Urinary bladder (tissue), 4 donors: Measurements from ENCODE around the gene LRAT. TPM values are rescaled to one million over a fixed set of nuclear protein-coding genes. Genes with fewer than 3 reads are reported as not detected.

Experiments used
- DNase-seq: peaks from one replicate; pipeline ENCODE4 v3.0.0-alpha.2; 2015; ENCODE audit errors: extremely low spot score
- H3K27ac ChIP-seq: one replicate; pipeline ENCODE4 v1.5.1; 2013; ENCODE audit warnings: low read depth, mild to moderate bottlenecking, moderate library complexity
- H3K36me3 ChIP-seq: one replicate; pipeline ENCODE4 v1.6.1; 2013; ENCODE audit warnings: mild to moderate bottlenecking, moderate library complexity; ENCODE audit not compliant: insufficient read depth
- H3K4me1 ChIP-seq: one replicate; pipeline ENCODE4 v1.6.1; 2013; ENCODE audit warnings: mild to moderate bottlenecking, moderate library complexity; ENCODE audit not compliant: insufficient read depth
- H3K4me3 ChIP-seq: one replicate; pipeline ENCODE4 v1.5.1; 2013; ENCODE audit warnings: low read depth, low read length
- WGBS: extraction: QIAGEN DNeasy Blood & Tissue Kit; methylation state at CpG from one replicate; pipeline ENCODE4 v1.1.7; 2013; 5-methylcytosine and 5-hydroxymethylcytosine counted together
- polyA plus RNA-seq: library from polyadenylated mRNA; stranded (reverse); fragments of 200-250 nt; gene quantifications from one replicate; pipeline ENCODE4 v1.2.3, GENCODE V29; 2013
- total RNA-seq: library from RNA; depleted of rRNA; stranded (reverse); fragments of >200 nt; gene quantifications from one replicate; pipeline ENCODE4 v1.2.3, GENCODE V29; 2014
- donor health status: healthy with polysubstance abuse.
- donor health status: healthy.

LRAT gene
- total and polyA plus RNA-seq, 2 donors, result 0.06 to 0.58 TPM

DNA sequence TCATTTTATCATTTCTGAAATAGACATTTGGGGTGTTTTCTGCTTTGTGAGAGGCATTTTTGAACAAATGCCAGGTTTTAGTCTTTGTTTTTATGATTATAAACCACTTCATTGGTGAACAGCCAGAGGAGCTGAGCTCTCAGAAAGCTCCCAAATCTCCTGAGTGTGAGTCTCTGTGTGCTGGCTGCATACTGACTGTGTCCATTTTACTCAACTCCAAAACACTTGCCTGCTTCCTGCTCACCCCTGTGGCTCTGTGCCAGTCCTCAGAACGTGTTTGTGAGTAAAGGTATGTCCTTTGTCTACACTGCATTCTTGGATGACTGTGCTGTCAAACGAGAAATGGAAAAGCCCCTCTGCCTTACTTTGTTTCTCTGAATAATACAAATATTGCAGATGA lies 5.4 kb upstream of the LRAT start:
- H3K27ac ChIP-seq, result no peak overlapping the region
- no peak overlapping the region for H3K4me3 ChIP-seq
- DNase-seq, result no peak
- 9% methylated on average over 2 of the region's 2 CpGs for WGBS
- H3K4me1 ChIP-seq, result no peaks in the 10 kb centered on the region
- no peaks in the 10 kb centered on the region for H3K36me3 ChIP-seq

DNA sequence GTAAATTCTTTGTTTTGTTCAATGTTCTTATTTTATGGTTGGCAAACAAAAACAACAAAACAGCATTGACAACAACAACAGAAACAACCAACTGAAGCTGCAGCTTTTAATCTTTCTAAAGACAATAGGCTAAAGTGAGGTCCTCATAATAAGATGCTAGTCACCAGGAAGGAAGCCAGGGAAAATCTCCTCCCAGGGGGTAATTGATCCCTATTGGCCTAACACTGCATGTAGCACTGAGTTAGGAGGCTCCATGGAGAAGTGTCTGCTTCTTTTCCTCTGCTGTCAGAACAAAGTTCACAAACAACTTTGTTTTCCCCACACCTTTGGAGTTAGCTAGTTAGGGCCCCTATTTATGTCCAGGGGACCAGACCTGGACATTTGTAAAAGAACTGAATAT lies 4.7 kb upstream of the LRAT start:
- Histone ChIP-seq H3K27ac (no peak overlapping the region), H3K4me3 (no peak overlapping the region), H3K4me1 (no peaks in the 10 kb centered on the region), H3K36me3 (no peaks in the 10 kb centered on the region)
- DNase-seq, result no peak

DNA sequence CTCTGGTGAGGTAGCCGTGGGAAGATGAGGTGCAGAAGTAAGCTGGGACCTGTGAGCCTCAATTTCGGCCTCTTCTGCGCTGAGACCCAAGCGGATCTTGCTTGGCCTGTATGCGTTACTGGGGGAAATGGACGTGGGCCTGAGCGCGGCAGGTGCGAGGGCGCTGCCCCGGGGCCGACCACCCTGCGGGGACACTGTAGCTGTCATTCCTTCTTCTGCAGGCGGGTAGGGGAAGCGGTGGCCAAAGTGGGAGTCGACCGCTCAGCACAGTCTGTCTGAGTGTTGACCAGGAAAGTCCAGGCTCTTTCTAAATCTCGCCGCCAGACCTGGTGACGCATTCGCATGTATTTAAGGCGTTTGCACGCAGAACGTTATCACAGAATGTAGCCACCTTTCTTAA lies 3.3 kb upstream of the LRAT start:
- Histone ChIP-seq H3K36me3 (no peaks in the 10 kb centered on the region), H3K4me3 (no peak overlapping the region), H3K4me1 (no peaks in the 10 kb centered on the region), H3K27ac (no peak overlapping the region)
- DNase-seq, result no peak
- 70% methylated on average over 24 of the region's 24 CpGs for WGBS

DNA sequence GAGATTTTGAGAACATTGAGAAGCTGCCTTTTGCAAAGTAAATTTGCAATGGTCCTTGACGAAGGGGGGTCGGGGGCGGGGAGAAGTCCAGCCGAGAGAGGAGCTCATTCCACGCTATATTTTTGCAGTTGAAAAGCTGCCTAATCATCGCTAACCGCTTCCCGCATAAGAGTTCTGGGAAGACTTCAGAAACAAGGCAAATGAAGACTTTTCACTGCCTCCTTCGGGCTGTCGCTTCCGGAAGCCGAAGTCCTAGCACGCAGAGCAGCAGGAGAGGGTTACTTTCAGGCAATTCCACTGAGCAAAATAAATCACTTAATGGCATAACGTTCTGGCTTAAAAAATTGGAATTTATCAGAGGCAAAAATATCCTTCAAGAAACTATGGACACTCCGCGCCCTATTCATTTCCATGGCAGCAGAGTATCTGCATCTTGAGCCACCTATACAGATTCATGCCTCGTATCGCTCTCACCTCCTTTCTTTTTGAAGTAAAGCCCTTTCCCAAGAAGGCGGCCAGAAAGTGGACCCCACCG lies 2.6 kb upstream of the LRAT start:
- H3K4me1 ChIP-seq, result no peaks in the 10 kb centered on the region
- 32% methylated on average over 20 of the region's 20 CpGs for whole genome bisulfite sequencing
- no peak for DNase-seq
- no peak overlapping the region for H3K27ac ChIP-seq
- no peaks in the 10 kb centered on the region for H3K36me3 ChIP-seq
- H3K4me3 ChIP-seq, result no peak overlapping the region

DNA sequence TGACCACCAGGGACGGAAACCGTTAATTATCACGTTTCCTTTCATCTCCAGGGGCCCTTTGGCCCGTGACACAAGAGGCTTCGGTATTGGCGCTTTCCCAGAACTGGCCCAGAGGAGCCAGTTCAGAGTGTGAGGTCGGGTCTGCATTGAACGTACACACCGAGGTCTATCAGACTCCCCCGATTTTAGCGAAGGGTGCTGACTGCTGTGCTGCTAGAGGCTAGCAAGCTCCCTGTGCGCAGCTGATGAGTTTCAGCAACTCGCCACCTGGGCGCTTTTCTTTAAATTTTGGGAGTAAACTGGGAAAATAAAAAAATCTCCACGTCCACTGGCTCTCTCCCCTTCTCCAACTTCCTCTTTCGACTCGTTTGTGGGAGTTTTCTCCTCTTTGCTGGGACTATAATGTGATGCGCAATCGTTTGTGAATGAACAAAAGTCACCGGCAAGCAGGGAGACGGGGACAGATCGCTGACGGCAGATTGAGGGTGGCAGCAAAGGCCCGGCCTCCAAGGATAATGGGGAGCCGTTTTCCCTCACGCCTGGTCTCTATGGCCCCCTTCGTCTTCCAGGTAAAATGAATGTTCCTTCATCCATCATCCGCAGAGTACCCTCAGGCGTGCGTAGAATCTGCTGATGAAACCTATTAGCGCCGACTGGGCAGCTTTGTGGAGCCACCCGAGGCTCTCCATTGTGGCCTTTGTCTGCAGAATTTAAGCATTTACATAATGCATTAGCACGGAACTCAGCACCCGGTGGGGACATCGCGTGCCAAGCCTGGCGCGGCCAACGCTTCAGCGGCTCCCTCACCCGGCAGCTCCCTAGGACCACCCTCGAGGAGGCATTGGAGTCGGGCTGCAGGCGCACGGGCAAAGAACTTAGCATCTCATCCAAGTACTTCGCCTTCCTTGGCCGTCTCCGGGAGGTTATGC lies 1.6 kb upstream of the LRAT start:
- no peaks in the 10 kb centered on the region for H3K4me1 ChIP-seq
- no peak for DNase-seq
- H3K4me3 ChIP-seq, result peak overlapping the region; percentile 30
- H3K27ac ChIP-seq, result no peak overlapping the region
- 4% methylated on average over 49 of the region's 49 CpGs for WGBS
- no peaks in the 10 kb centered on the region for H3K36me3 ChIP-seq

DNA sequence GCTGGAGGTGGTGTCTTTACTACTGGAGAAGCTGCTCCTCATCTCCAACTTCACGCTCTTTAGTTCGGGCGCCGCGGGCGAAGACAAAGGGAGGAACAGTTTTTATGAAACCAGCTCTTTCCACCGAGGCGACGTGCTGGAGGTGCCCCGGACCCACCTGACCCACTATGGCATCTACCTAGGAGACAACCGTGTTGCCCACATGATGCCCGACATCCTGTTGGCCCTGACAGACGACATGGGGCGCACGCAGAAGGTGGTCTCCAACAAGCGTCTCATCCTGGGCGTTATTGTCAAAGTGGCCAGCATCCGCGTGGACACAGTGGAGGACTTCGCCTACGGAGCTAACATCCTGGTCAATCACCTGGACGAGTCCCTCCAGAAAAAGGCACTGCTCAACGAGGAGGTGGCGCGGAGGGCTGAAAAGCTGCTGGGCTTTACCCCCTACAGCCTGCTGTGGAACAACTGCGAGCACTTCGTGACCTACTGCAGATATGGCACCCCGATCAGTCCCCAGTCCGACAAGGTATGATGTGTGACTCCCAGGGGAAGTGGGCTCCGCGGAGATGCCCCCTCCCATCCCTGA lies 634 bp downstream of the LRAT start:
- no peak overlapping the region for H3K4me3 ChIP-seq
- H3K27ac ChIP-seq, result no peak overlapping the region
- H3K4me1 ChIP-seq, result no peaks in the 10 kb centered on the region
- 4% methylated on average over 31 of the region's 31 CpGs for WGBS
- no peak for DNase-seq
- no peaks in the 10 kb centered on the region for H3K36me3 ChIP-seq

DNA sequence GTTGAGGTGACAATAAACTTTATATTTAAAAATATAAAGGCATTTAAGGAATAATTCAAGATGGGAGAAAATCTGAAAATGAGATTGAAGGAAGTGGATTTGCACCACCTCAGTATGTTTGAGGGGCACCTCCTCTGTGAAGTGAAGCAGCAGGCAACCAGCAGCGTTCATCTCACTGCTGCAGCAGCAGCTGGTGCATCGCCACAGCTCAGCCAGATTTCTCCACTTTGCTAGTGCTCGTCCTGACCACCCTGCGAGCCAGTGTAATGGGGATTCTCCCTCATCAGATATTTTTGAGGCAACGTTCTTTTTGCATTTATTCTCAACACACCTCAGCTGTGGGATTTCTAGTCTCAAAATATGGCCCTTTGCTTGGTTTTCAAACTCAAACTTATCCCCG lies 13.9 kb downstream of the LRAT start:
- Histone ChIP-seq H3K27ac (no peak overlapping the region), H3K36me3 (no peaks in the 10 kb centered on the region), H3K4me3 (no peak overlapping the region), H3K4me1 (no peaks in the 10 kb centered on the region)
- 65% methylated on average over 6 of the region's 6 CpGs for WGBS
- no peak for DNase-seq

DNA sequence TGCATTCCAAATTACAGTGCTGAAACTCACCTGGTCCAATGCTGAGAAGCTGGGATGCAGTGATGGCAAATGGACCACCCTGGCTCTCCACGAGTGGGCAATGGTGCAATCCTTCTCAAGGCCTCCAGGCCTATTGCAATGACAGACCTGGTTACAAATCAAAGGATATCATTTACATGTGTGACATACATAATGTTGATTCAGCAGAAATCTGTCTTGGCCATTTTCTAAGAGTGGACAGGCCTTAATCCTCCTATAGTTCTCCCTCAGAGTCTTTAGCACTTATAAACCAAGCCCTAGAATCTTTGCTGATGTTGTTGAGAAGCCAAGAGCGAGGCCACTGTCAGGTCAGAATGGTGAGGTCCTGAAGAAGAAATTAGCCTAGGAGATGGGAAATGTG lies 17.1 kb downstream of the LRAT start:
- Histone ChIP-seq H3K4me1 (no peaks in the 10 kb centered on the region), H3K4me3 (no peak overlapping the region), H3K27ac (no peak overlapping the region), H3K36me3 (no peaks in the 10 kb centered on the region)
- no peak for DNase-seq
- 84% methylated on average over 2 of the region's 2 CpGs for WGBS

DNA sequence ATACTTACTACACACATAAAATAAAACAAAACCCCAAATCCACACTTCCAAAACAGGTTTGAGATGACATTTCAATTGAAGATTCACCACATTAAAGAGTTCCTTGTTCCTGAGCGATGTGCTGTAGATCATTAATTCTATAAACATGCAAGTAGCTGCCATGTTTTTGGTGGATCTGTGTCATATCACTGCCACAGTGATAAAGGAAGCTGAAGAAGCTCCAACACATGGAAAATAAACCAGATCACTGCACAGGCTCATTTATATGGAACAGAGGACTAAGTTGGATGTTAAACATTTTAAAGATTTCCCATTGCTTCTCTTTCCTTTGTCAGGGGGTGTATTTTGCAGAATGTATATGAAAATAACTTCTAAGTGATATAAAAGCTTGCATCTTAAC lies 34.5 kb downstream of the LRAT start:
- DNase-seq, result no peak
- Histone ChIP-seq H3K36me3 (no peaks in the 10 kb centered on the region), H3K4me3 (no peak overlapping the region), H3K27ac (no peak overlapping the region), H3K4me1 (no peaks in the 10 kb centered on the region)
- WGBS, result 52% methylated on average over 1 of the region's 1 CpG

DNA sequence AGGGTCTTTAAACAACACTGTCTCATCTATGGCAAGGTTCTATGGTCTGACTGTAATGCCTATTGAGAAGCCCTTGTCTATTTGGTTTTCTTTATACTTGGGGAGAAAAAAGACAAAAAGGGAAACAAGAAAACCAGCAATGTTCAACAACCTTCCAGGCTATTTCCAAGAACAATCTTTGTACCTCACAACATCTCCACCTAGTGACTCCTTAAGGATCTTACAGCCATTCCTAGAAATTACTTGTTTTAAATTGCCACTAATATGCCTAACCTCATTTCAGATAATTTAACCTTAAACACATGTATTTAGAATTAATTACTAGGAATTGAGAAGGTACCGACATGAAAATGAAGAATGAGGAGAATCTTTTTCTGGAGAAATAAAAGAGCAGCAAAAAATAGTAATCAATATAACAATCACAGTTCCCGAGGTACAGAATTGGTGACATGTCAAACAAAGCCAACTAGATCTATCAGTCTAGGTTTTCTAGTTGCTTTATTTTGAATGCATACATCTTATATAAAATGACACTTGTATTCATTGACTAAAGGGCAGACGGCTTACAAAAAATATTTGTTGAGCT lies 35.7 kb downstream of the LRAT start:
- Histone ChIP-seq H3K4me3 (no peak overlapping the region), H3K36me3 (no peaks in the 10 kb centered on the region), H3K4me1 (no peaks in the 10 kb centered on the region), H3K27ac (no peak overlapping the region)
- 51% methylated on average over 3 of the region's 3 CpGs for WGBS
- DNase-seq, result no peak

DNA sequence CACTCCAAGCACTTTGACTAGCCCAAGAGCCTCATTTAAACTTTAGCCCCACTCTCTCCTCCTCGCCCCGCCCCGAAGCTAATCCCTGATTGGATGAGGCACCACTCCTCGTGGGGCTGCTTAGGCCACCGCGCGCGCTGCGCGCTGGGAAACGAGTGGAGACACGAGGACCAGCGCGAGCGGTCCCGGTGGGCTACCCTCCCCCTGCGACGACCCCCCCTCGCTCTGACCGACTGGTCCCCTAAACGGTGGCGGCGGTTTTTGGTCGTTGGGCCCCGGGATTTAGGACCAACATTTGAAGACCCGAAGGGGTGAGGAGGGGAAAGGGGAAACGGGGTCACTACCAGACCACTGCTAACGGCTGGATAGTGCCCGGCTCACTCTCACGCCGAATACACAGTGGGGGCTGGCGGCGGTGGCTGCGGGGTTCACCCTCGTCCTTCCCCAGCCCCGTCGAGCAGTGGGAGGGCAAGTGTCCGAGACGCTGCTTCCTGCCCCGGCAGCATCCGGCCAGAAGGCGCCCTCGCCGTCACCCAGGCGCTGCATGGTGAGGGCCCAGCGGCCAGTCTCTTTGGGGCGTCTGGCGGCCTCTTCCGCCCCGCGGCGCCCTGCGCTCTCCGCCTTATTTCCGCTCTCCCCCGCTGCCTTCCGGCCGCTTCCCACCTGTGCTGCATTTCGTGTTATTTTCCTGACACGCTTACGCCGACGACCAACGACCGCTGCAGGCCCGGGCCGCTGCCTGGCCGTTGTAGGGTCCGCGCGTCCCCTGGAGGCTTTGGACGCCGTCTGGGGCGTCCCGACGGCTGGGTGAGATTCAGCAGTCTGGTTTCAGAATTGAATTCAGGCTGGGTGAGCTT lies 37.6 kb downstream of the LRAT start, which contains the start of gene RBM46:
TSS of gene RBM46 (plus strand) at position 147 of the 857 bp plus-strand sequence. CDS start 15,481 bp downstream, outside the sequence.
- Histone ChIP-seq H3K36me3 (no peaks in the 10 kb centered on the region), H3K4me3 (no peak within 1 kb of the TSS), H3K4me1 (no peaks in the 10 kb centered on the region), H3K27ac (no peak within 1 kb of the TSS)
- DNase-seq, result no peak
- WGBS, result 64% methylated on average over 76 of the region's 76 CpGs

DNA sequence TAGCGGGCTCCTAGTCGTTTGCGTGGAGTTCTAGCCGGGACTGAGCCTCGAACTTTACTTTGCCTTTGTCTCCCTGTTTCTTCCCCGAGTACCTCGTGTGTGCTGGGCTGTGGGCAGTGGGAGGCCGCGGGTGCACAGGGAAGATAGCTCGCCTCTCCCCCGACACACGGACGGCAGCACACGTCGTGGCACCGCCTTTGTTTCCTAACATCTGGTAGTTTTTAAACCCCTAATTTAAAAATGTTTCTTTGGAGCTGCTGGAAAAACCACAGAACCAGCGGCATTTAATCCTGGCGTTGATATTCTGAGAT lies 38.1 kb downstream of the LRAT start:
- no peak for DNase-seq
- Histone ChIP-seq H3K4me3 (no peak overlapping the region), H3K36me3 (no peaks in the 10 kb centered on the region), H3K27ac (no peak overlapping the region), H3K4me1 (no peaks in the 10 kb centered on the region)
- 71% methylated on average over 18 of the region's 18 CpGs for WGBS
